H1 (cell line): ENCODE data around the gene ITPK1. TPM values are rescaled to one million over a fixed set of nuclear protein-coding genes. Genes with fewer than 3 reads are reported as not detected.

Experiments
- CTCF ChIA-PET: fragments of 300-600 bp; sonication (Branson Sonifier 250); formaldehyde crosslinking; loops from one replicate; lab custom pipeline; 2021; ENCODE audit not compliant: partially characterized antibody; lab: Charles Lee
- POLR2A ChIA-PET: fragments of 300-600 bp; sonication (Branson Sonifier 250); formaldehyde crosslinking; loops from one replicate; lab custom pipeline; 2021; ENCODE audit warnings: inconsistent platforms; ENCODE audit not compliant: partially characterized antibody; lab: Charles Lee
- DNase-seq, 2 experiments: peaks; one replicate each; pipeline versions ENCODE4 v3.0.0 to v3.0.0-alpha.2; 2010 to 2022; ENCODE audit warnings: low spot score in 2 of 2, low read depth in 1 of 2, mixed read lengths in 1 of 2
- FAIRE-seq: peaks from 2 replicates; lab custom pipeline; 2011; peaks lifted over from hg19 to GRCh38; lab: Jason Lieb, UNC
- H2AFZ ChIP-seq: 2 replicates; pipeline ENCODE4 v1.8.1; 2012; ENCODE audit warnings: low read length, inconsistent platforms
- H2AK5ac ChIP-seq: 2 replicates; pipeline ENCODE4 v1.6.1; 2013; ENCODE audit warnings: low read depth, low read length
- H2BK120ac ChIP-seq: replicated peaks from 2 replicates; pipeline ENCODE3; 2013; ENCODE audit warnings: low read depth, low read length, inconsistent platforms
- H2BK12ac ChIP-seq: 2 replicates; pipeline ENCODE4 v1.6.1; 2013; ENCODE audit warnings: low read depth, low read length
- H2BK15ac ChIP-seq: 2 replicates; pipeline ENCODE4 v1.6.1; 2013; ENCODE audit warnings: low read length
- H2BK20ac ChIP-seq: 2 replicates; pipeline ENCODE4 v1.6.1; 2013; ENCODE audit warnings: low read length
- H2BK5ac ChIP-seq: 2 replicates; pipeline ENCODE4 v1.6.1; 2013; ENCODE audit warnings: low read depth, low read length
- H3K14ac ChIP-seq: 2 replicates; pipeline ENCODE4 v1.6.1; 2013; ENCODE audit warnings: inconsistent platforms; ENCODE audit not compliant: insufficient read length
- H3K18ac ChIP-seq: 2 replicates; pipeline ENCODE4 v1.6.1; 2013; ENCODE audit warnings: low read length; ENCODE audit errors: extremely low read depth
- H3K23ac ChIP-seq: 2 replicates; pipeline ENCODE4 v1.6.1; 2013; ENCODE audit warnings: inconsistent platforms; ENCODE audit not compliant: insufficient read length
- H3K23me2 ChIP-seq: 2 replicates; pipeline ENCODE4 v1.6.1; 2013; ENCODE audit warnings: low read depth, low read length
- H3K27ac ChIP-seq: 2 replicates; pipeline ENCODE4 v1.6.1; 2011; ENCODE audit warnings: low read depth, low read length, inconsistent platforms
- H3K27me3 ChIP-seq, 4 experiments: replicated peaks in 1 of 4; 1 replicate in 1 of 4; 2 replicates in 3 of 4; pipeline versions ENCODE4 v1.6.1 to v1.8.1; 2011 to 2013; ENCODE audit warnings: low read length in 3 of 4, mild to moderate bottlenecking in 3 of 4, inconsistent platforms in 2 of 4, mixed read lengths in 2 of 4, moderate library complexity in 1 of 4; ENCODE audit not compliant: control insufficient read depth in 3 of 4, insufficient read depth in 3 of 4; ENCODE audit errors: extremely low read depth in 1 of 4
- H3K36me3 ChIP-seq, 4 experiments: 2 replicates each; pipeline versions ENCODE4 v1.6.1 to v1.8.1; 2011 to 2013; ENCODE audit warnings: mild to moderate bottlenecking in 4 of 4, low read length in 3 of 4, moderate library complexity in 2 of 4, control low read depth in 1 of 4, inconsistent platforms in 1 of 4; ENCODE audit not compliant: insufficient read depth in 4 of 4, control insufficient read depth in 2 of 4
- H3K4ac ChIP-seq: replicated peaks from 2 replicates; pipeline ENCODE3; 2013; ENCODE audit warnings: low read length, low read depth, mixed read lengths, inconsistent platforms; ENCODE audit not compliant: insufficient read length
- H3K4me1 ChIP-seq, 4 experiments: replicated peaks in 1 of 4; 1 replicate in 1 of 4; 2 replicates in 3 of 4; pipeline versions ENCODE4 v1.6.1 to v1.8.1; 2011 to 2013; ENCODE audit warnings: low read length in 3 of 4, inconsistent platforms in 2 of 4, mixed read lengths in 1 of 4; ENCODE audit not compliant: insufficient read depth in 4 of 4, control insufficient read depth in 3 of 4
- H3K4me2 ChIP-seq, 2 experiments: 2 replicates each; pipeline versions ENCODE4 v1.6.1 to v1.8.1; 2011 to 2013; ENCODE audit warnings: low read depth in 2 of 2, low read length in 2 of 2, control low read depth in 1 of 2, inconsistent platforms in 1 of 2, mild to moderate bottlenecking in 1 of 2; ENCODE audit not compliant: insufficient read depth in 1 of 2
- H3K4me3 ChIP-seq, 4 experiments: fragments of 200-600, 300-600 bp in 1 of 4; sonication (generic), shearing (Covaris generic), sonication (Bioruptor Twin) in 1 of 4; 2 replicates each; pipeline versions ENCODE4 v1.5.1 to v1.8.1; 2011 to 2016; ENCODE audit warnings: low read length in 4 of 4, low read depth in 3 of 4, control low read depth in 2 of 4, inconsistent platforms in 2 of 4, mild to moderate bottlenecking in 2 of 4, mixed read lengths in 1 of 4, moderate library complexity in 1 of 4; ENCODE audit not compliant: insufficient read depth in 2 of 4; ENCODE audit errors: extremely low read depth in 1 of 4
- H3K56ac ChIP-seq: replicated peaks from 2 replicates; pipeline ENCODE3; 2013; ENCODE audit warnings: low read depth, mild to moderate bottlenecking, mixed read lengths, low read length, inconsistent platforms; ENCODE audit not compliant: insufficient read length
- H3K79me1 ChIP-seq: 2 replicates; pipeline ENCODE4 v1.6.1; 2013; ENCODE audit warnings: low read depth, low read length, control low read depth
- H3K79me2 ChIP-seq, 2 experiments: 2 replicates each; pipeline versions ENCODE4 v1.6.1 to v1.8.1; 2012 to 2013; ENCODE audit warnings: low read length in 2 of 2, mild to moderate bottlenecking in 2 of 2, inconsistent platforms in 1 of 2; ENCODE audit not compliant: insufficient read depth in 2 of 2, control insufficient read depth in 1 of 2
- H3K9ac ChIP-seq, 4 experiments: replicated peaks in 1 of 4; 1 replicate in 1 of 4; 2 replicates in 3 of 4; pipeline versions ENCODE4 v1.6.1 to v1.8.1; 2011 to 2013; ENCODE audit warnings: low read depth in 3 of 4, low read length in 3 of 4, control low read depth in 2 of 4, mild to moderate bottlenecking in 2 of 4, moderate library complexity in 2 of 4, inconsistent platforms in 1 of 4; ENCODE audit errors: extremely low read depth in 1 of 4
- H3K9me3 ChIP-seq, 2 experiments: 2 replicates each; pipeline versions ENCODE4 v1.6.1 to v1.8.1; 2012 to 2013; ENCODE audit warnings: mild to moderate bottlenecking in 2 of 2, moderate library complexity in 2 of 2, control low read depth in 1 of 2, inconsistent platforms in 1 of 2, low read depth in 1 of 2, low read length in 1 of 2, mixed read lengths in 1 of 2; ENCODE audit not compliant: insufficient read depth in 2 of 2
- H4K20me1 ChIP-seq, 2 experiments: replicated peaks in 1 of 2; 2 replicates each; pipeline versions ENCODE3 to v1.8.1; 2011 to 2013; ENCODE audit warnings: inconsistent platforms in 2 of 2, low read length in 2 of 2, mild to moderate bottlenecking in 1 of 2; ENCODE audit not compliant: insufficient read depth in 2 of 2, control insufficient read depth in 1 of 2
- H4K5ac ChIP-seq: 2 replicates; pipeline ENCODE4 v1.6.1; 2013; ENCODE audit warnings: low read length, low read depth, mixed read lengths, inconsistent platforms; ENCODE audit not compliant: insufficient read length
- H4K8ac ChIP-seq: 2 replicates; pipeline ENCODE4 v1.8.0; 2013; ENCODE audit warnings: mild to moderate bottlenecking, moderate library complexity, low read length, inconsistent platforms; ENCODE audit not compliant: insufficient read depth; ENCODE audit errors: extremely low read depth
- H4K91ac ChIP-seq: replicated peaks from 2 replicates; pipeline ENCODE3; 2013; ENCODE audit warnings: low read length, mixed read lengths, inconsistent platforms; ENCODE audit not compliant: insufficient read length
- CTBP2 ChIP-seq: IDR thresholded peaks from 2 replicates; pipeline ENCODE4 v1.7.0; 2011; ENCODE audit warnings: borderline replicate concordance, mild to moderate bottlenecking, moderate library complexity, mixed read lengths, low read length; ENCODE audit not compliant: insufficient read depth, insufficient read length
- HDAC2 ChIP-seq, 2 experiments: fragments of 300-600 bp in 1 of 2; sonication (generic) in 1 of 2; IDR thresholded peaks; 2 replicates each; pipeline ENCODE4 v1.6.1; 2011 to 2012; ENCODE audit warnings: low read depth in 2 of 2, low read length in 2 of 2, mild to moderate bottlenecking in 2 of 2, moderate library complexity in 2 of 2, borderline replicate concordance in 1 of 2, inconsistent platforms in 1 of 2
- KDM5A ChIP-seq: fragments of 200-600 bp; IDR thresholded peaks from 2 replicates; pipeline ENCODE4 v1.7.1; 2012; ENCODE audit warnings: mild to moderate bottlenecking, low read length, inconsistent platforms, mixed read lengths
- SP4 ChIP-seq: IDR thresholded peaks from 2 replicates; pipeline ENCODE4 v1.6.1; 2012; ENCODE audit warnings: low read length, inconsistent platforms
- WGBS, 2 experiments: shearing (Covaris generic) in 1 of 2; methylation state at CpG; one replicate each; pipeline versions ENCODE4 v1.1.6 to v1.1.7; 2013 to 2015; ENCODE audit warnings: low lambda C conversion rate in 2 of 2, mixed read lengths in 2 of 2, inconsistent platforms in 1 of 2, low coverage in 1 of 2, missing lambda C conversion rate in 1 of 2; ENCODE audit not compliant: insufficient replicate concordance in 2 of 2, insufficient coverage in 1 of 2, insufficient read length in 1 of 2; ENCODE audit errors: extremely low coverage in 1 of 2, missing lambda C conversion rate in 1 of 2; 5-methylcytosine and 5-hydroxymethylcytosine counted together
- polyA plus RNA-seq, 7 experiments: library from polyadenylated mRNA; depleted of rRNA in 3 of 7; stranded (reverse) in 5 of 7; unstranded in 2 of 7; fragments of >200 nt in 5 of 7; fragments of 200-250 nt in 2 of 7; gene quantifications; 1 replicate in 5 of 7; 2 replicates in 1 of 7; 4 replicates in 1 of 7; pipeline versions ENCODE4 v1.2.1 to v1.2.3, GENCODE V29; 2011 to 2013; ENCODE audit warnings: missing spikeins in 2 of 7, mixed read lengths in 2 of 7
- total RNA-seq: library from RNA; stranded (reverse); fragmentation: NEBNext Ultra II Directional; extraction: Animal tissue kit (Norgen Biotek cat#: 25700); gene quantifications from 2 replicates; pipeline ENCODE4 v1.2.1, GENCODE V29; 2021

ITPK1 gene
- total and polyA plus RNA-seq, 2 of the 8 experiments (the other 6 are each of a cell fraction or from before 2014, with no cell fraction given): 108 to 143 TPM

DNA sequence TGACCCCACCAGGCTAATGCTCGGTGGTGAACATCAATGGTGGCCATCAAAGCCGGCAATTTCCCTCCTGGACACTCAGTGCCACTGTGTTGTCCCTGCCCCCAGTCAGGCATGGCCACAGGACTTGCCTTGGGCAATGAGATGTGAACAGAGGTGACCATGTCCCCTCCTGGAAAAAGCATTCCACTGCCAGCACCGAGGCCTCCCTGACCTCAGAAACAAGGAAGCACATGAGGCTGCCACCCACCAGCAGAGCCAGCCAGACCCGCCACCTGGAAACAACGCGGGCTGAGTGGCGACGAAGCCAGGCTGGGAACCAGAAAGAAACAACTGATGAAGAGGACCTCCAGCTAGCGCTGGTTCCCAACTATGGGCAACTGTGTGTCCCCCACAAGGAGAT is 31.8 kb downstream of the ITPK1 start:
- ChIA-PET POLR2A (no interaction called here), CTCF (interaction anchor here (1.0 to 2.0 kb wide), 4 partner anchors 13 to 30 kb away, joined by 3 to 5 read pairs (median 4); no protein-coding TSS in a partner anchor)
- Histone ChIP-seq H3K79me2 (peaks cover 0 to 95% of the 10 kb centered on the region in 2 experiments; a peak in 3 of 4 replicates), H2BK20ac (no peak overlapping the region), H2AFZ (no peak overlapping the region), H2AK5ac (no peak overlapping the region), H3K9me3 (peaks cover 0 to 6% of the 10 kb centered on the region in 2 experiments; a peak in 2 of 4 replicates), H3K4me1 (peaks cover 0 to 14% (median 10%) of the 10 kb centered on the region in 4 experiments; a peak in 6 of 7 replicates), H4K91ac (no peak overlapping the region), H4K20me1 (peaks cover 22 to 24% of the 10 kb centered on the region in 2 experiments), H3K14ac (no peak overlapping the region), H3K4me2 (no peak overlapping the region), H3K27ac (no peak overlapping the region), H3K18ac (no peak overlapping the region), H2BK5ac (peak overlapping the region; percentile 52; the same call in 1 of the 2 replicates), H3K23me2 (no peaks in the 10 kb centered on the region), H2BK120ac (no peak overlapping the region), H2BK15ac (no peak overlapping the region), H3K4ac (no peak overlapping the region), H3K27me3 (no peaks in the 10 kb centered on the region), H3K36me3 (no peaks in the 10 kb centered on the region; a peak in 1 of 8 replicates), H4K5ac (no peak overlapping the region), H3K23ac (no peak overlapping the region), H2BK12ac (no peak overlapping the region), H3K9ac (no peak overlapping the region), H4K8ac (no peak overlapping the region), H3K56ac (no peak overlapping the region), H3K4me3 (no peak overlapping the region), H3K79me1 (peaks cover 31% of the 10 kb centered on the region; the same call in 1 of the 2 replicates)
- FAIRE-seq: no peak
- WGBS, 2 experiments: 89% methylated on average over 9 of the region's 9 CpGs; no CpG with 5 or more reads in 1 of the 2 experiments
- TF ChIP-seq SP4: no peak
- no peak for TF ChIP-seq HDAC2 (IDR thresholded peaks at IDR 0.05; ENCODE audit: borderline replicate concordance in 1 of 2, low read depth in 2 of 2, low read length in 2 of 2)
- no peak for TF ChIP-seq CTBP2
- TF ChIP-seq KDM5A: no peak
- no peak for DNase-seq
